PC-9 (cell line): ENCODE data around the gene STEAP1B. TPM values are rescaled to one million over a fixed set of nuclear protein-coding genes. Genes with fewer than 3 reads are reported as not detected.
"Not testable (repeated sequence)": the region's sequence is repeated elsewhere in the genome, so short reads cannot be mapped to it uniquely, and the experiment has no call there.

Source experiments
- BruUV-seq: library from RNA; stranded (reverse); fragments of 400-500 nt; replicated peaks from 2 replicates; lab custom pipeline; 2021; lab: Mats Ljungman, UMichigan
- CTCF ChIA-PET: fragments of 300-600 bp; sonication (Branson Sonifier 250); formaldehyde crosslinking; loops from one replicate; lab custom pipeline; 2022; ENCODE audit warnings: antibody characterized with exemption; lab: Charles Lee
- POLR2A ChIA-PET: fragments of 300-600 bp; sonication (Branson Sonifier 250); formaldehyde crosslinking; loops from one replicate; lab custom pipeline; 2022; ENCODE audit warnings: antibody characterized with exemption; ENCODE audit not compliant: unreplicated experiment; lab: Charles Lee
- DNase-seq, 2 experiments: peaks; one replicate each; pipeline versions ENCODE4 v3.0.0 to v3.0.0-alpha.2; 2015 to 2022; ENCODE audit warnings: mixed read lengths in 1 of 2
- H2AFZ ChIP-seq: fragments of 200-600 bp; sonication (generic); 2 replicates; pipeline ENCODE4 v1.8.1; 2017; ENCODE audit warnings: antibody characterized with exemption
- H3F3A ChIP-seq: fragments of 200-600 bp; sonication (generic); 2 replicates; pipeline ENCODE4 v1.8.1; 2017; ENCODE audit warnings: antibody characterized with exemption, mild to moderate bottlenecking, low read depth; ENCODE audit not compliant: insufficient read depth
- H3K27ac ChIP-seq: fragments of 200-600 bp; sonication (generic); 2 replicates; pipeline ENCODE4 v1.6.1; 2016; ENCODE audit warnings: mixed run types
- H3K27me3 ChIP-seq: fragments of 200-600 bp; sonication (generic); 2 replicates; pipeline ENCODE4 v1.6.1; 2016; ENCODE audit warnings: low read depth, mixed run types; ENCODE audit not compliant: insufficient read depth
- H3K36me3 ChIP-seq: fragments of 200-600 bp; sonication (generic); 2 replicates; pipeline ENCODE4 v1.6.1; 2016; ENCODE audit warnings: low read depth, mixed run types
- H3K4me1 ChIP-seq: fragments of 200-600 bp; sonication (generic); replicated peaks from 2 replicates; pipeline ENCODE4 v1.6.1; 2016; ENCODE audit warnings: mixed run types; ENCODE audit not compliant: insufficient read depth
- H3K4me2 ChIP-seq: fragments of 200-600 bp; sonication (generic); 2 replicates; pipeline ENCODE4 v1.6.1; 2017; ENCODE audit warnings: mixed run types
- H3K4me3 ChIP-seq: fragments of 200-600 bp; sonication (generic); 2 replicates; pipeline ENCODE4 v1.6.1; 2016; ENCODE audit warnings: mixed run types
- H3K79me2 ChIP-seq: fragments of 200-600 bp; sonication (generic); 2 replicates; pipeline ENCODE4 v1.6.1; 2017; ENCODE audit warnings: low read depth, mixed run types
- H3K9me2 ChIP-seq: fragments of 200-600 bp; sonication (generic); 2 replicates; pipeline ENCODE4 v1.8.1; 2017; ENCODE audit warnings: mild to moderate bottlenecking; ENCODE audit not compliant: insufficient read depth
- H3K9me3 ChIP-seq: fragments of 200-600 bp; sonication (generic); 2 replicates; pipeline ENCODE4 v1.8.1; 2016; ENCODE audit warnings: low read depth; ENCODE audit not compliant: insufficient read depth
- H4K20me1 ChIP-seq: fragments of 200-600 bp; sonication (generic); 2 replicates; pipeline ENCODE4 v1.8.1; 2017; ENCODE audit not compliant: insufficient read depth
- CTCF ChIP-seq: fragments of 200-600 bp; sonication (generic); conservative IDR thresholded peaks from 2 replicates; pipeline ENCODE4 v1.6.1; 2017; ENCODE audit warnings: mixed run types, antibody characterized with exemption, mild to moderate bottlenecking, moderate library complexity
- EZH2 ChIP-seq: fragments of 200-600 bp; sonication (generic); IDR thresholded peaks from 2 replicates; pipeline ENCODE4 v1.8.0; 2017; ENCODE audit warnings: antibody characterized with exemption, low read depth
- intact Hi-C: fragments of 100-400 bp; cut with micrococcal nuclease; formaldehyde crosslinking; loops from one replicate; pipeline ENCODE4 v1.10.0; 2022; ENCODE audit not compliant: unreplicated experiment
- total RNA-seq: library from RNA; stranded (reverse); gene quantifications from 2 replicates; pipeline ENCODE4 v1.2.3, GENCODE V29; 2021

STEAP1B gene
- total RNA-seq, 1 experiment from 2014 or later: 0.35 TPM

- H3F3A ChIP-seq: peaks cover 28% of the 10 kb centered on the region
- H3K79me2 ChIP-seq: no peaks in the 10 kb centered on the region
- no peak overlapping the region for H3K4me2 ChIP-seq
- no peaks in the 10 kb centered on the region for H3K9me2 ChIP-seq
- CTCF ChIA-PET: interaction anchor here (0.5 kb wide), 1 partner anchor 352 kb away, joined by 3 read pairs; no protein-coding TSS in a partner anchor
- intact Hi-C loops: no loop called here
- no peak for TF ChIP-seq EZH2
- TF ChIP-seq CTCF: no peak
- POLR2A ChIA-PET: no interaction called here
- peaks cover 47% of the 10 kb centered on the region for H3K4me1 ChIP-seq
- no peaks in the 10 kb centered on the region for H3K27me3 ChIP-seq
- H4K20me1 ChIP-seq: no peaks in the 10 kb centered on the region
- H3K9me3 ChIP-seq: peaks cover 7% of the 10 kb centered on the region
- H3K4me3 ChIP-seq: no peak overlapping the region
- H3K36me3 ChIP-seq: no peaks in the 10 kb centered on the region
- DNase-seq: no peak
- BruUV-seq: no TSS peak
- peak overlapping the region; percentile 91 for H3K27ac ChIP-seq
- H2AFZ ChIP-seq: no peak overlapping the region
Observed at GRCh38 chr7:22435105-22435504, 64.9 kb downstream of the STEAP1B start.

GRCh38 chr7:22433710-22434460 lies 66.1 kb downstream of the STEAP1B start:
- CTCF ChIA-PET: no interaction called here
- no TSS peak for BruUV-seq
- POLR2A ChIA-PET: no interaction called here
- peak overlapping the region; percentile 72 for H3K4me2 ChIP-seq
- DNase-seq: peak; percentile 53 to 92
- no peaks in the 10 kb centered on the region for H4K20me1 ChIP-seq
- H3K9me2 ChIP-seq: 0 out of 2 replicates have a peak, but pooled peaks cover 5% of the 10 kb centered on the region
- H2AFZ ChIP-seq: no peak overlapping the region
- peak overlapping the region; percentile 91 for H3K27ac ChIP-seq
- TF ChIP-seq EZH2: no peak
- no peak for TF ChIP-seq CTCF
- H3K27me3 ChIP-seq: no peaks in the 10 kb centered on the region
- intact Hi-C loops: loop anchor here (5.0 kb wide), 1 partner anchor 82 kb away; no protein-coding TSS in a partner anchor
- H3K4me1 ChIP-seq: peaks cover 59% of the 10 kb centered on the region
- no peaks in the 10 kb centered on the region for H3K79me2 ChIP-seq
- peak overlapping the region; percentile 10; the same call in 1 of the 2 replicates for H3K4me3 ChIP-seq
- peaks cover 7% of the 10 kb centered on the region; the same call in 1 of the 2 replicates for H3K9me3 ChIP-seq
- peaks cover 28% of the 10 kb centered on the region for H3F3A ChIP-seq
- no peaks in the 10 kb centered on the region for H3K36me3 ChIP-seq

DNA sequence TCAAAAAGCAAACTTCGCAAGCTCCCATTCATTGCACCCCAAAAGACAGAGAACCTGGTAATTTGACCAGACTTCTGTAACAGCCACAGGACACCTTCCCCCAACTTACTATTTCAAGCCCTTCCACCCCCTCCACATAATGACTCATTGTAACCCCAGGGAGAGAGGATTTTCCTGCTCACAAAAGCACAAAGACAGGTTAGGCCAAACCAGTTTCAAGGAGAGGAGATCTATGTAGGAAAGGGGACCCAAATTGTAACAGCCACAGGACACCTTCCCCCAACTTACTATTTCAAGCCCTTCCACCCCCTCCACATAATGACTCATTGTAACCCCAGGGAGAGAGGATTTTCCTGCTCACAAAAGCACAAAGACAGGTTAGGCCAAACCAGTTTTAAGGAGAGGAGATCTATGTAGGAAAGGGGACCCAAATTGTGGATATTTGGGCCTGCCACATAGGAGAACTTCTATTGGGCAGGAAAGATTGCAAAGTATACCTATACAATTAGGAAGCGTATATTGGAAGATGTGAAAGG lies 66.8 kb downstream of the STEAP1B start:
- Histone ChIP-seq H3K27ac (peak overlapping the region; percentile 91), H3F3A (peaks cover 28% of the 10 kb centered on the region), H3K4me2 (peak overlapping the region; percentile 72), H2AFZ (peak overlapping the region; percentile 55; the same call in 1 of the 2 replicates), H3K4me3 (peak overlapping the region; percentile 10; the same call in 1 of the 2 replicates), H3K4me1 (peaks cover 59% of the 10 kb centered on the region)
- H3K27me3 ChIP-seq, H4K20me1 ChIP-seq, H3K79me2 ChIP-seq, CTCF ChIA-PET, H3K36me3 ChIP-seq, H3K9me3 ChIP-seq, BruUV-seq, H3K9me2 ChIP-seq: not testable (repeated sequence)
- POLR2A ChIA-PET: interaction anchor here (0.6 to 0.7 kb wide), 2 partner anchors 255 to 969 kb away, joined by 3 to 5 read pairs; no protein-coding TSS in a partner anchor
- intact Hi-C loops: loop anchor here (5.0 kb wide), 1 partner anchor 81 kb away; no protein-coding TSS in a partner anchor
- peak in 1 of 2 experiments; percentile 48 for DNase-seq
